Measurements from ENCODE around the gene KCNN4.
"Not testable (repeated sequence)": the region's sequence is repeated elsewhere in the genome, so short reads cannot be mapped to it uniquely, and the experiment has no call there.

KCNN4 gene

DNA sequence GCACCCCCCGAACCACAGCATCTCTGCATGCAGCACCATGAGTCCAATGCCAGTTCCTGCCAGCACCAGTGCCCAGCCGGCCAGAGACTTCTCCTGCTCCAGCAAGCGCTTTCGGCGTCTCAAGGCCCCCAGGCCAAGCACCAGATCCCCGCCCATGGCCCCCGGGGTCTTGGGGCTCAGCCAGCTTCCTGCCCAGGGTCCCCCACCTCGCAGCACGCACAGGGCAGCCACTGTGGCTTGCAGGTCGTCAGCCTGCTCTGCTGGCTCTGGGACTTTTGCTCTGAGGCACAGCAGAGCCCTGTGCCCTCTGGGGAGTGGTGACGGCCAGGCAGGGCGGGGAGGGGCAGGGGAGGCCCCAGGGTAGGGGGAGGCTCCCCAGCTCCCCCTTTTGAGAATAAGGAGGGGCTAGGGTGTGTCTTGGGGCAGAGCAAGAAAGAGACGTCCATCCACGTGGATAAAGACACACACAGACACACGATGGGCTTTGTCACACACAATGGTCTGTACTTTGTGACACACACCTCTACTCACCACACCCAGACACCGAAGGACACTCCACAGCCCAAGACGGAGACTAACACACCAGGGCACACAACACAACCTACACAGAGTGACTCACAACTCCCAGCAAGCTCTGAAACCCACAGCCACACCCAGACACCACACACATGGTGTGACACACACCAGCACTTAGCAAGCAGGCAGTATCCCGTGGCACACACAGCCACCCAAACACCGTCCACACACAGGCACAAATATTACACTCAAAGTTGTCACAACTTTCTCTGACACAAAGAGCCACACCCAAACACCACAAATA is at the start of gene KCNN4:
Gene KCNN4, minus strand, starts transcription at position 268 of the 820 bp plus-strand sequence. Its CDS starts 112 bp downstream, at position 156.
- in situ Hi-C loops (cut with MboI; ENCODE audit: low sequenced_read_pairs), result loop anchor here (5.0 to 25.0 kb wide), 2 partner anchors 34 to 319 kb away; partner anchors contain the start of gene LYPD3

DNA sequence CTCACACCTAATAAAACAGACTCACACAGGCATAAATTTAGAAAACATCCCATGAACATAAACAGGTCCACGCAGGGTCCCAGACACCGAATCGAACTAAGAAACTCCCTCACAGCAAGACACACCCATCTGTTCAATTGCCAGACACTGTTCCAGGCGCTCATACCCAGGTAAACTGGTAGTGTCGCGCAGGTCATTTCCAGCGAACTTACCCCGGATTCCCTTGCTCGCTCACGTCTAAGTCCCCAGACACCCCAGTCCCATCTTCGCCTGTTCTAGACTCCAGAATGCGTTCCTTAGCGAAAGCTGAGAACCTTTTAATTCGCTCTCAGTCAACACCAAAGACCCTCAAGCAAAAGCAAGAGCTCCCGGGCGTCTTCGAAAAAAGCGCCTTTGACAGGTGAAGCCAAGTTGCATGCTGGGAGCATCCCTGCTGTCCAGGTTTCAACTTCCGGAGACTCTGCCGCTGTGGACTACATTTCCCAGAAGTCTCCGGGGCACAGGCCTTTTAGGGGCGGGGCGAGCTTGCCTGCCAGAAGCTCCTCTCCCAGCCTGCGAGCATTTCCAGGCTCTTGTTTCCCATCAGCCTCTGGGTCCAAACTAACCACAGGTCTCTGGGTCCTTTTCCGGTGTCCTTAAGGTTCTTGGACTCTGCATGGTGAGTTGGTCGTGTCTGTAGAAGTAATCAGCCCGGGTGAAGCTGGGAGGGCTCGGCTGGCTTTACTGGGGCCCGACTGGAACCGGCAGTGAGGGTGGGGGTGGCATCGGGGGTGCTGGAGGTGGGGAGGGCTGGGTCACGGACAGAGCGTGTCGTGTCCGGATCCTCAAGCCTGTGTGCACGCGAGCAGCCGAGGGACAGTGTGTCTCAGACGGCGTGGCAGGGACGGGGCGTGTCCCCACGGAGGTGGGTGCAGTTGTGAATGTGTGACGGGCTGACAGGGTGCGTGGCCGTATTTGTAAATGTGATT is 46.3 kb upstream of the KCNN4 start, which contains the start of gene ZNF283:
Gene ZNF283, plus strand, starts transcription at position 535 of the 968 bp plus-strand sequence. CDS start 6,184 bp downstream, outside the sequence.
- in situ Hi-C loops (cut with MboI; ENCODE audit: low sequenced_read_pairs), result no loop called here

DNA sequence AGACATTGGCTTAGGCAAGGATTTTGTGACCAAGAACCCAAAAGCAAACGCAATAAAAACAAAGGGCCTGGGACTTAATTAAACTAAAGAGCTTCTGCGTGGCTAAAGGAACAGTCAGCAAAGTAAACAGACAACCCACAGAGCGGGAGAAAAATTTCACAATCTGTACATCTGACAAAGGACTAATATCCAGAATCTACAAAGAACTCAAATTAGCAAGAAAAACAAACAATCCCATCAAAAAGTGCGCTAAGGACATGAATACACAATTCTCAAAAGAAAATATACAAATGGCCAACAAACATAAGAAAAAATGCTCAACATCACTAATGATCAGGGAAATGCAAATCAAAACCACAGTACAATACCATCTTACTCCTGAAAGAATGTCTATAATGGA is 43.8 kb upstream of the KCNN4 start:
- in situ Hi-C loops (cut with MboI; ENCODE audit: low sequenced_read_pairs), result not testable (repeated sequence)

DNA sequence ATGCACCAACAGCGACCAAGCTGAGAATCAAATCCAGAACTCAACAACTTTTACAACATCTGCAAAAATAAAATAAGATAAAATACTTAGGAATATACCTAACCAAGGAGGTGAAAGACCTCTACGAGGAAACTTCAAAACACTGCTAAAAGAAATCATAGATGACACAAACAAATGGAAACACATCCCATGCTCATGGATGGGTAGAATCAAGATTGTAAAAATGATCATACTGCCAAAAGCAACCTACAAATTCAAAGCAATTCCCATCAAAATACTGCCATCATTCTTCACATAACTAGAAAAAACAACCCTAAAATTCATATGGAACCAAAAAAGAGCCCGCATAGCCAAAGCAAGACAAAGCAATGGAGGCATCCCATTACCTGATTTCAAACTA is 43.1 kb upstream of the KCNN4 start:
- in situ Hi-C loops (cut with MboI; ENCODE audit: low sequenced_read_pairs), result not testable (repeated sequence)

- in situ Hi-C loops (cut with MboI; ENCODE audit: low sequenced_read_pairs), result no loop called here
Observed at GRCh38 chr19:43820884-43821215, 40.1 kb upstream of the KCNN4 start.

DNA sequence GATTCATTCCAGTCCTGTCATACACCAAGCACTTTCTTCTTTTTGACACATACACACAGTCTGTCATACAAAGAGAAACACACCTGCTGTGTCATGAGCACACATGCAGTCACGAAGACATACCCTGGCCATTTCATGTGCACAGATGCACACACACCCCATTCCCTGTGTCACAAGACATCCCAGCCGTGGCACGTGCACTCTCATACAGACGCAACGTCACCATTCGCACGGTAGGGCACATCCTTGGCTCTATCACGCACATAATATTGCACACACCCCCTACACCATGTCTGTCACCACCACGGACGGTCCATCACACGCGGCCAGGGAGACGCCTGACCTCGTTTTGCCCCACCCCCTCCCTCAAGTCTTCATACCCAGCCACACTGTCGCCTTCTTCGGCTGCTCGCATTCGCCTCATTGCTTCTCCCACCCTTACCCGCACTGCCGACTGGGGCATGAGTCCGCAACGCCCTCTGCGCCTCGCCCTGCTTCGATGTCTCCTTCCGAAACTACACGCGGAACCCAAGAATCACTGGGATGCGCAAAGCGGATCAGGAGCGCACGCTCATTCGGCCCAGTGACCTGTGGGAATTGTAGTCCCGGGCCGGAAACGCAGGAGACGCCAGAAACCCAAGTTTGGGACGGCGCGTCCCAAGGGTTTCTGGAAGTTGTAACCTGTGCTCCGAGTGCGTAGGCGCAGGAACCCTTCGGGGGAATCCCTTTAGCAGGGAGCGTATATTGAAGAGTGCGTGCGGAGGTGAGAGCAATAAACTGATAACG is 39.5 kb upstream of the KCNN4 start:
- in situ Hi-C loops (cut with MboI; ENCODE audit: low sequenced_read_pairs), result no loop called here

GRCh38 chr19:43818500-43818899 is 37.7 kb upstream of the KCNN4 start:
- in situ Hi-C loops (cut with MboI; ENCODE audit: low sequenced_read_pairs), result no loop called here

DNA sequence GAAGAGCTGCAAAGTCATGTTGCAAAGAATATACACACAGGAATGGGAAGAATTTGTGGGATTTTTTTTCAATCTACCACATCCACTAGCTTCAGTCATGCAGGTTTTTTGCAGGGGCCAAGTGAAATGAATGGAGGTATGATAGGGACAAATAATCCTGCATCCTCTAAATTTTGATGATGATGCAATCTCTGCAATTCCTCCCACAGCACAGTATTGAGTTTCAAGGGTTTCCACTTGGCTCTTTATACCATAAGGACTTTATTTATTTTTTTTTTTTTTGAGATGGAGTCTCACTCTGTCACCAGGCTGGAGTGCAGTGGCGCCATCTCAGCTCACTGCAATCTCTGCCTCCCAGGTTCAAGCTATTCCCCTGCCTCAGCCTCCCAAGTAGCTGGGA is 36.7 kb upstream of the KCNN4 start:
- in situ Hi-C loops (cut with MboI; ENCODE audit: low sequenced_read_pairs), result not testable (repeated sequence)

DNA sequence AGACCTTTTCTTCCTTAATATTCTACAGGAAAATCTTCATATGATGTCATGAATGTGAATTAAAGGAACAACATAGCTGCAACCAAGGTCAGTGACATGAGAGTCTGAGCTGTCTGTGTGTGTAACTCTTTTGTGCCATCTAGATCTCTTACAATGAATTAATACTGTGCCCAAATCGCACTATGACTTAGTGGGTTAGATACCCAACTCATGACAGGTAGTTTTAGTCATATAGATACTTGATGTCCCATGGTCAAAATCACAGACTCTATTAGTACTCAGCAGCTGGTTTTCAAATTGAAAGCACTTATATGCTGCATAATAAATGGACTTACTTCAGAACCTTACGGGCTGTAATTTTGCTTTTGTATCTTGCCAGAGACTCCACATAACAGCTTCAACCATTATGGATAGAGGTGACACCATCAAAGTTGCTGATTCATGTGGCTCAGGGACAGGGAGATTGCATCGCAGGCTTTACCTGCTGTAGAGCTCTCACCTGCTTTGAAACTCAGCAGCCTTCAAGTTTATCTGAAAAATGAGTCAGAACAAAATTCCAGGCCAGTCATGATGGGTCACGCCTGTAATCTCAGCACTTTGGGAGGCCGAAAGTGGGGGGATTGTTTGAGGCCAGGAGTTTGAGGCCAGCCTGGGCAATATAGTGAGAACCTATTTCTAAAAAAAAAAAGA is 34.0 kb upstream of the KCNN4 start:
- in situ Hi-C loops (cut with MboI; ENCODE audit: low sequenced_read_pairs), result no loop called here

DNA sequence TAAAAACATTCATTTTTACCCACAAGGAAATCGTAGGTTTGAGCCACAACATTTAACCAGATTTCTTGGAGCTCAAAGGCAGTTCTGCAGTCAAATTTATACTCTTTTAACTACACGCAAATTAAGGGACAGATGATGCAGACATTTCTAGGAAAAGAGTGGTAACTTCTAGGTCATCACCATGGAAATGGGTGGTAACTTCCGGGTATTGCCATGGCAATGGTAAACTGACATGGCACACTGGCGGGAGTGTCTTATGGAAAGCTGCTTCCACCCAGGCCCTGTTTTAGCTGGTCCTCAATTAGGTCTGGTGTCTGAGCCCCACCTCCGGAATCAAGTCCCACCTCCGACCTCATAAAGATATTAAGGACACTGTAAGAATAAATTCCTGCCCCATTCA is 31.9 kb upstream of the KCNN4 start:
- in situ Hi-C loops (cut with MboI; ENCODE audit: low sequenced_read_pairs), result no loop called here

- in situ Hi-C loops (cut with MboI; ENCODE audit: low sequenced_read_pairs), result no loop called here
Observed at GRCh38 chr19:43812259-43812658, 31.5 kb upstream of the KCNN4 start.

GRCh38 chr19:43811837-43812236 is 31.1 kb upstream of the KCNN4 start:
- in situ Hi-C loops (cut with MboI; ENCODE audit: low sequenced_read_pairs), result no loop called here

DNA sequence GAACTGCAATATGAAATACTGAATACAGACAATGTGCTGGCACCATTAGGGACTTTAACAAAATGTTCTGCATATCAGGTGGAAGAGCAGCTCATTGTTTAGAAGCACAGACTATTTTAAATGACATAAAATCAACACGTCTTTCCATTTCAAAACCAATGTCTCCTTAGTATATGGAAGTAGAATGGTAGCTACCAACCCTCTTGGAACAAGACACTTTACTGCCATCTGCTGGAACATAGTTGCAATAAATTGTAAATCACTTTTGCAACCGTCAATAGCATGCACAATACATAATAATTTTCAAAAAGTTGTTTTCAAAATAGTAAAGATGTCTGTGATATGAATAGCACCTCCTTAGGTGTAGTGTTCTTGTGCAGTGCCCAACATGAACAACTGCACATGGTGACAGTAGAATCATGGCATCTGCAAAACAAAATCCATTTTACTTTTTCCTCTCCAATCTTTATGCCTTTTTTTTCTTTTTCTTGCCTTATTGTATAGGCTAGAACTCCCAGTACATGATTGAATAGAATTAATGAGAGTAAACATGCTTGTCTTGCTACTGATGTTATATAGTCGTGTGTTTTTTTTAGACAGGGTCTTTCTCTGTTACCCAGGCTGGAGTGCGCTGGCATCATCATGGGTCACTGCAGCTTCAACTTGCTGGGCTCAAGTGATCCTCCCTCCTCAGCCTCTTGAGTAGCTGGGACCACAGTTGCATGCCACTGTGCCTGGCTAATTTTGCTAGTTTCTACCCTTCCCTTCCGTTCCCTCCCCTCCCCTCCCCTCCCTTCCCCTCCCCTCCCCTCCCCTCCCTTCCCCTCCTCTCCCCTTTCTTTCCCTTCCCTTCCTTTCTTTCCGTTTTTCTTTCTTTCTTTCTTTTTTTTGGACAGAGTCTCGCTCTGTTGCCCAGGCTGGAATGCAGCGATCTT is 29.3 kb upstream of the KCNN4 start:
- in situ Hi-C loops (cut with MboI; ENCODE audit: low sequenced_read_pairs), result no loop called here

GRCh38 chr19:43807651-43808050 is 26.9 kb upstream of the KCNN4 start:
- in situ Hi-C loops (cut with MboI; ENCODE audit: low sequenced_read_pairs), result no loop called here

DNA sequence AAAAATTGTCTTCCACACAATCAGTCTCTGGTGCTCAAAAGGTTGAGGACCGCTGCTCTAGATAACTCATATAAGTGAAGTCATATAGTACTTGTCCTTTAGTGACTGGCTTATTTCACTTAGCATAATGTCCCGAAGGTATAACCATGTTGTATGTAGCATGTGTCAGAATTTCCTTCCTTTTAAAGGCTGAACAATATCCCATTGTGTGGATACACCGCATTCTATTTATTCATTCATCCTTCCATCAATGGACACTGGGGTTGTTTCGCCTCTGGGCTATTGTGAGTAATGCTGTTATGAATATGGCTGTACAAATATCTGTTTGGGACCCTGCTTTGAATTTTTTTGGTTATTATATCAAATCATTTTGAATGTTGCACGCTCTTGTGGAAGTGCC is 26.1 kb upstream of the KCNN4 start:
- in situ Hi-C loops (cut with MboI; ENCODE audit: low sequenced_read_pairs), result no loop called here

DNA sequence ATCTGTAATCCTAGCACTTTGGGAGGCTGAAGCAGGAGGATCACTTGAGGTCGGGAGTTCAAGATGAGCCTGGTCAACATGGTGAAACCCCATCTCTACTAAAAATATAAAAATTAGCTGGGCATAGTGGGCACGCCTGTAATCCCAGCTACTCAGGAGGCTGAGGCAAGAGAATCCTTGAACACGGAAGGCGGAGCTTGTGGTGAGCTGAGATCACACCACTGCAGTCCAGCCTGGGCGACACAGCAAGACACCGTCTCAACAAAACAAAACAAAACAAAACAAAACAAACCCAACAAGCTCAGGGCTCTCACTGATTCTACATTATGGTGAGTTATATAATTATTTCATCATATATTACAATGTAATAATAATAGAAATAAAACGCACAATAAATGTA is 25.6 kb upstream of the KCNN4 start:
- in situ Hi-C loops (cut with MboI; ENCODE audit: low sequenced_read_pairs), result not testable (repeated sequence)

DNA sequence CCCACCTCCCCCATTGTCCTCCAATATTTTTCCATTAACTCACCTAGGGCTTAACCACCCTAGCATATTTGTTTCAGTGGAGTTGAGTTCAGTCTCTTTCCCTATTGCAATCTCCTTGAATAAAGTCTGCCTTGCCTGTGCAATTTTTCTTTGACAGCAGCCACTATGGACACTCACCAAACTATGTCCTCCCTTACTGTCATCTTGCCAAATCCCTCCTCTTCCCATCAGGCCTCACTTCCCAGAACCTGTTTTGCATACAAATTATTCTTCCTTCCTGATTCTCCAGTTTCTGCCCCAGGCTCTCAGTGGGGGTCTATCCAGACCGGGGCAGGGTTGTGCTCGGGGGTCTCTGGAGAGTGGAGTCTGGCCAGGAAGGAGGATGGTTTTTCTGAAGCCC is 23.7 kb upstream of the KCNN4 start:
- in situ Hi-C loops (cut with MboI; ENCODE audit: low sequenced_read_pairs), result no loop called here

DNA sequence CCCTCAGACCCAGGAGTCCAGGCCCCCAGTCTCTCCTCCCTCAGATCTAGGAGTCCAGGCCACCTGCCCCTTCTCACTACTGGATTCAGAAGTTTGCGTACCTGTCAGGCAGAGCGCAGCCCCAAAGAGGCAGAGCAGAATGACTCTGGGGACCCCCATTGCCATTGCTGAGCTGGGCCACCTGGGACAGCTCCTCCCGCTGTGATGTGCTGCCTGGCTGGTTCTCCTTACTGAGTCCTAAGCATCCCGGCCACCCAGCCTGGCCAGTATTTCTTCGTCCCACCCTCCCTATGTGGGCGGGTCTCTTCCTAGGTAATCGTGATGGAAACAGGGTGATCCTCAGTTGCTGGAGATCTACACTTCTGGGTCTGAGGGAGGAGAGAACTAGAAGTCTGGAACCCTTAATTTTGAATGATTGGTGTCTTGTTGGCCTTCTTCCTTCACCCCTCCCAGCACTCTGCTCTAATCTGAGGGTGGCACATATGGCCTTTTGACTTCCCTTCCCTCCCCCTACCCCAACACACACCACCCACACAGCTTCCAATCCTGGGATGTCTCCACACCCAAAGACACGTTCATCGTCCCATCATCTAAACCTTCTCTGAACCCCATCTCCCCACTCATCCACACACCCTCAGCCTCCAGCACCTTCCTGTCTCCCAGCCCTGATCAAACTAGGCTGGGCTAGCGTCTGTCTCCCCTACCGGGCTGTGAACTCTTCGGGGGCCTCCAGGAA is 21.6 kb upstream of the KCNN4 start, which contains the start of gene LYPD5:
Gene LYPD5, minus strand, starts transcription at position 232 of the 736 bp plus-strand sequence. Its CDS starts 67 bp downstream, at position 165.
- in situ Hi-C loops (cut with MboI; ENCODE audit: low sequenced_read_pairs), result no loop called here

All from HL-60/S4 treated with phorbol 12-myristate 13-acetate at 8.2 ng/mL for 4 days and 3 days (cell line).